ENCODE results near the gene ZBTB7C. TPM values are rescaled to one million over a fixed set of nuclear protein-coding genes. Genes with fewer than 3 reads are reported as not detected.

Gene ZBTB7C
- total RNA-seq, 1 donor from 2014 or later = 13.0 TPM

- Mint-ChIP-seq H3K9me3 (no peaks in the 10 kb centered on the region), H3K4me1 (ENCODE audit: unreplicated experiment) (no peaks in the 10 kb centered on the region)
- DNase-seq (ENCODE audit: extremely low spot score, unreplicated experiment) = no peak
These were observed 422.4 kb downstream of the ZBTB7C start for GRCh38 chr18:47986620-47987387.

GRCh38 chr18:47985866-47986265, 423.3 kb downstream of the ZBTB7C start:
- DNase-seq (ENCODE audit: extremely low spot score, unreplicated experiment) = no peak
- Mint-ChIP-seq H3K4me3 (no peak overlapping the region), H3K9me3 (no peaks in the 10 kb centered on the region), H3K27ac (no peak overlapping the region), H3K4me1 (ENCODE audit: unreplicated experiment) (peaks cover 4% of the 10 kb centered on the region), H3K27me3 (peaks cover 5% of the 10 kb centered on the region), H3K36me3 (no peaks in the 10 kb centered on the region)
- no peak for TF ChIP-seq CTCF (conservative IDR thresholded peaks at IDR 0.05)

More at GRCh38 chr18:47986620-47987387, 422.4 kb downstream of the ZBTB7C start:
- no peaks in the 10 kb centered on the region for H3K36me3 Mint-ChIP-seq
- H3K27me3 Mint-ChIP-seq = peaks cover 5% of the 10 kb centered on the region
- no peak for TF ChIP-seq CTCF (conservative IDR thresholded peaks at IDR 0.05)
- H3K27ac Mint-ChIP-seq = no peak overlapping the region
- no peak overlapping the region for H3K4me3 Mint-ChIP-seq

- Mint-ChIP-seq H3K4me1 (ENCODE audit: unreplicated experiment) (peaks cover 8% of the 10 kb centered on the region), H3K27ac (no peak overlapping the region), H3K9me3 (no peaks in the 10 kb centered on the region), H3K27me3 (no peaks in the 10 kb centered on the region), H3K4me3 (no peak overlapping the region), H3K36me3 (no peaks in the 10 kb centered on the region)
- DNase-seq (ENCODE audit: extremely low spot score, unreplicated experiment) = no peak
- no peak for TF ChIP-seq CTCF (conservative IDR thresholded peaks at IDR 0.05)
These were observed 424.2 kb downstream of the ZBTB7C start for GRCh38 chr18:47984991-47985390.

GRCh38 chr18:47983946-47984345, 425.2 kb downstream of the ZBTB7C start:
- DNase-seq (ENCODE audit: extremely low spot score, unreplicated experiment) = no peak
- TF ChIP-seq CTCF (conservative IDR thresholded peaks at IDR 0.05) = no peak
- H3K9me3 Mint-ChIP-seq = no peaks in the 10 kb centered on the region
- no peak overlapping the region for H3K27ac Mint-ChIP-seq
- H3K4me3 Mint-ChIP-seq = no peak overlapping the region
- H3K27me3 Mint-ChIP-seq = no peaks in the 10 kb centered on the region
- no peaks in the 10 kb centered on the region for H3K36me3 Mint-ChIP-seq
- H3K4me1 Mint-ChIP-seq (ENCODE audit: unreplicated experiment) = peaks cover 10% of the 10 kb centered on the region

- H3K4me3 Mint-ChIP-seq = no peak overlapping the region
- no peak for TF ChIP-seq CTCF (conservative IDR thresholded peaks at IDR 0.05)
- peaks cover 10% of the 10 kb centered on the region for H3K4me1 Mint-ChIP-seq (ENCODE audit: unreplicated experiment)
- no peak overlapping the region for H3K27ac Mint-ChIP-seq
- no peak for DNase-seq (ENCODE audit: extremely low spot score, unreplicated experiment)
- H3K36me3 Mint-ChIP-seq = no peaks in the 10 kb centered on the region
- no peaks in the 10 kb centered on the region for H3K27me3 Mint-ChIP-seq
- no peaks in the 10 kb centered on the region for H3K9me3 Mint-ChIP-seq
These were observed 426.1 kb downstream of the ZBTB7C start for GRCh38 chr18:47983055-47983454.

Data from type B pancreatic cell (in vitro differentiated cells).